Measurements from ENCODE around the gene NTS. TPM values are rescaled to one million over a fixed set of nuclear protein-coding genes. Genes with fewer than 3 reads are reported as not detected.

Gene NTS
- total RNA-seq, 4 donors from 2014 or later: 4.8 TPM; not detected in 3

- peaks cover 0 to 16% (median 0%) of the 10 kb centered on the region in 4 donors for H3K4me1 ChIP-seq
- H3K36me3 ChIP-seq: no peaks in the 10 kb centered on the region
- no peak for TF ChIP-seq POLR2A (IDR thresholded peaks at IDR 0.05)
- TF ChIP-seq EP300 (IDR thresholded peaks at IDR 0.05): no peak
- TF ChIP-seq, protein P1, sequence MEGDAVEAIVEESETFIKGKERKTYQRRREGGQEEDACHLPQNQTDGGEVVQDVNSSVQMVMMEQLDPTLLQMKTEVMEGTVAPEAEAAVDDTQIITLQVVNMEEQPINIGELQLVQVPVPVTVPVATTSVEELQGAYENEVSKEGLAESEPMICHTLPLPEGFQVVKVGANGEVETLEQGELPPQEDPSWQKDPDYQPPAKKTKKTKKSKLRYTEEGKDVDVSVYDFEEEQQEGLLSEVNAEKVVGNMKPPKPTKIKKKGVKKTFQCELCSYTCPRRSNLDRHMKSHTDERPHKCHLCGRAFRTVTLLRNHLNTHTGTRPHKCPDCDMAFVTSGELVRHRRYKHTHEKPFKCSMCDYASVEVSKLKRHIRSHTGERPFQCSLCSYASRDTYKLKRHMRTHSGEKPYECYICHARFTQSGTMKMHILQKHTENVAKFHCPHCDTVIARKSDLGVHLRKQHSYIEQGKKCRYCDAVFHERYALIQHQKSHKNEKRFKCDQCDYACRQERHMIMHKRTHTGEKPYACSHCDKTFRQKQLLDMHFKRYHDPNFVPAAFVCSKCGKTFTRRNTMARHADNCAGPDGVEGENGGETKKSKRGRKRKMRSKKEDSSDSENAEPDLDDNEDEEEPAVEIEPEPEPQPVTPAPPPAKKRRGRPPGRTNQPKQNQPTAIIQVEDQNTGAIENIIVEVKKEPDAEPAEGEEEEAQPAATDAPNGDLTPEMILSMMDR (IDR thresholded peaks at IDR 0.05): no peak
- no peaks in the 10 kb centered on the region for H3K9me3 ChIP-seq
- H3K27me3 ChIP-seq: no peaks in the 10 kb centered on the region
- DNase-seq (ENCODE audit: low spot score in 2 of 2): no peak
- no peak overlapping the region for H3K4me3 ChIP-seq
- no peak overlapping the region for H3K27ac ChIP-seq
These were observed 40.5 kb upstream of the NTS start for GRCh38 chr12:85833579-85833978.

DNA sequence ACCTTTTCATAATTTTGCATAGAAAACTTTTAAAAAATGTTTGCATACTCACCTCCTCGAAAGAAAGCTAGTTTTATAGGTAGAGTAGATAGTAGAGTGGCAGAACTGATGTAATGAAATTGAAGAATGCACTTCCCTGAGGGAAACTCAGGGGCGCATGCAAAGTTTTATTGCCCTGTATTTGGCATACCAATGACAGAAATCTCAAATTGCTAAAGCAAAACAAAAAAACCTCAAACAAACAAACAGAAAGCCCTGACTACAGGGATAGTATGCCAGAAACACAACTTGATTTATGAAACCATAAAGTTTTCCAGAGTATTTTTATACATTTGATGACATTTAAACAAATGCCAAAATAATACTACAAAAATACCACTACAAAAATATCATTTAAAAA, 39.7 kb upstream of the NTS start:
- H3K9me3 ChIP-seq: no peaks in the 10 kb centered on the region
- no peaks in the 10 kb centered on the region for H3K27me3 ChIP-seq
- H3K4me1 ChIP-seq: peaks cover 0 to 16% (median 0%) of the 10 kb centered on the region in 4 donors
- 33 to 40% methylated on average over 2 of the region's 2 CpGs for WGBS, 2 donors
- TF ChIP-seq POLR2A (IDR thresholded peaks at IDR 0.05) (no peak), EP300 (IDR thresholded peaks at IDR 0.05) (no peak)
- TF ChIP-seq, protein P1 (IDR thresholded peaks at IDR 0.05): no peak
- no peak overlapping the region for H3K4me3 ChIP-seq
- no peaks in the 10 kb centered on the region for H3K36me3 ChIP-seq
- H3K27ac ChIP-seq: peak overlapping the region in 1 of 4 donors; percentile 76
- DNase-seq (ENCODE audit: low spot score in 2 of 2): no peak

DNA sequence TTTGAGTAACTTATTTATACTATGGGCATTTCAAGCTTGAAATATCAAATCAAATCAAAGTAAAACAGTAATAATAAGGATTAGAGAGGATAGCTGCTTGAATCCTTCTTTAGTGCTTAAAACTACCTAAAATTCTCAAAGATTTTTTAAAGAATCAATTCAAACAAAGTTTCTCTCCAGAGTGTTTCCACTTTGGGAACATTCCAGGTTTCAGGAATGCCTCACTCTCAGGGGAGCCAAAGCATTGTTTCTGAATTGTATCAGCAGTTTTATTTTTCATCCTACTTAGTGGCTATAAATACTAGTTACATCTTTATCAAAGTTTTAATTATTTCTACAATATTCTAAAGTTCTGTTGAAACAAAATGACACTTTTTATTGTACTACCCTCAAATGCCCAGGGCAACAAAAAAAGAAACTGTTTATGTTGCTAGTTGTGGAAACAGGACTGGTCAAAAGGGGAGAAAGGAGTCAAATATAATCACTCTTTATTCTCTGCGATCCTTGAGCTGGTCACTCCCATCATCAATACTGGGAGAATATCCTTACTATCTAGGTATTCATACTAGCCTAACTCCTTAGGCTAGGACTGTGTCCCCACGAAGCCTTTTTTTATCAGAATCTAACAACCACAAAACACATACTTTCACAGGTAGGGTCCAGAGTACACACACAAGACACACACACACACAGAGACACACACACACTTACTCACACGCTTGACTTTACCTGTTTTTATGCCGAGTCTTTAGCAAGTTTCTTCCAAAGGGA, 38.5 kb upstream of the NTS start:
- no peaks in the 10 kb centered on the region for H3K9me3 ChIP-seq
- WGBS, 2 donors: 16 to 23% methylated on average over 4 of the region's 4 CpGs
- peaks cover 0 to 16% (median 0%) of the 10 kb centered on the region in 4 donors for H3K4me1 ChIP-seq
- TF ChIP-seq POLR2A (IDR thresholded peaks at IDR 0.05): no peak
- TF ChIP-seq EP300 (IDR thresholded peaks at IDR 0.05): no peak
- TF ChIP-seq, protein P1 (IDR thresholded peaks at IDR 0.05): no peak
- H3K27me3 ChIP-seq: no peaks in the 10 kb centered on the region
- peak overlapping the region; percentile 35 to 85 (median 73) for H3K27ac ChIP-seq
- peak overlapping the region; percentile 24 to 50 (median 29) for H3K4me3 ChIP-seq
- H3K36me3 ChIP-seq: no peaks in the 10 kb centered on the region
- no peak for DNase-seq (ENCODE audit: low spot score in 2 of 2)

DNA sequence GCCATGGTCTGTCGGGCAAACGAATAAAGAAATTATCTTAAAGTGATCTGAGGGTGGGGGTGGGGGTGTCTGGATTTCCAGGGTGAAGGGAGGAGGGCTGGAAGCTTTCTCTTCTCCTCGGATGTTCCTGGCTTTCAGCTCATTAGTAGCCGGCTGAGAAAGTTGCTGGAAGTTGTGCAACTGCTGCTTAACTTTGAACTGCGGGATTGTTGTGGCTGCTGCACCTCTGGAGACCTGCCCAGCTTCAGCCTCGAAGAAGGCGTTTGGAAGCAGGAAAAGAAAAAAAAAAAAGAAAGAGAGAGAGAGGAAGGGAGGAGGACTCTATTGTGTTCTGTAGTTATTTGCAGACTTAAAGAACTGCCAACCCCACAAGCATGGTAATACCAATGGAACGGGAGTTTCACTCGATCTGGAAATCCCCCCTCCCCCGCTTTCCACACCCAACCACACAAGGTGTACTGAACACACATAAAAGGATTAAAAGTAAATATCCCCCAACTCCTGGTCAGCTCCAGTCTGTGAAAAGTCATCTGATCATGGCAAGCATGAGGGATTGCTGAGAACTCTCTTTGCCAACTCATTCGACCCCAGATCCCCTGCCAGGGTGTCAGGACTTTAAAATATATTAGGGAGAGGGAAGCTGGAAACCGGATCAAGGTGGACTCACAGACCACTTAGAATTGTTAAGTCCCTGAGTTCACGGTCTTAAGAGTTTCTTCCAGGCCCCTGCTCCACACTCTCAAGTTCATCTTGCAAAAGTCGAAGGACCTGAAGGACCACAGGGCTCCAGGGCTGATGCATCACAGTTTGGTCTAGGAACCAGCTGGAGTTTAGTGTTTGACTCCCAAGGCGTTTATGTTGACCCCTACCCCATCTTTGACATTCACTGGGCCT, 37.7 kb upstream of the NTS start, which contains the start of gene RASSF9:
Gene RASSF9 (minus strand): TSS at position 213 of the 894 bp plus-strand sequence. CDS start 208 bp downstream, at position 5.
- Histone ChIP-seq H3K27ac (peak within 1 kb of the TSS; percentile 35 to 85 (median 73)), H3K4me3 (peak within 1 kb of the TSS; percentile 24 to 50 (median 29)), H3K27me3 (no peaks in the 10 kb centered on the region), H3K36me3 (no peaks in the 10 kb centered on the region), H3K9me3 (no peaks in the 10 kb centered on the region), H3K4me1 (peaks cover 0 to 16% (median 0%) of the 10 kb centered on the region in 4 donors)
- DNase-seq (ENCODE audit: low spot score in 2 of 2): peak; percentile 23 to 56
- TF ChIP-seq POLR2A (IDR thresholded peaks at IDR 0.05): no peak
- TF ChIP-seq, protein P1 (IDR thresholded peaks at IDR 0.05): no peak
- peak in 1 of 2 donors; percentile 39 for TF ChIP-seq EP300 (IDR thresholded peaks at IDR 0.05)
- 30 to 32% methylated on average over 15 of the region's 15 CpGs for WGBS, 2 donors

Measured in tibial nerve (tissue), 4 donors.